HCT116 (cell line): ENCODE results near the gene CACNA2D2.

Source experiments
- CTCF ChIP-seq, 3 experiments: fragments of 200-600 bp in 1 of 3; sonication (generic) in 1 of 3; IDR thresholded peaks in 2 of 3; conservative IDR thresholded peaks in 1 of 3; 2 replicates each; pipeline ENCODE4 v1.5.1; 2012 to 2017; ENCODE audit warnings: low read depth in 2 of 3, low read length in 2 of 3, antibody characterized with exemption in 1 of 3, borderline replicate concordance in 1 of 3, control low read depth in 1 of 3, mild to moderate bottlenecking in 1 of 3, mixed read lengths in 1 of 3, mixed run types in 1 of 3, moderate library complexity in 1 of 3; ENCODE audit not compliant: insufficient read depth in 1 of 3
- REST ChIP-seq: IDR thresholded peaks from 2 replicates; pipeline ENCODE4 v1.6.1; 2012; ENCODE audit warnings: low read depth
- ZBTB33 ChIP-seq: IDR thresholded peaks from 2 replicates; pipeline ENCODE4 v1.6.1; 2011; ENCODE audit warnings: mild to moderate bottlenecking, low read length, moderate library complexity; ENCODE audit not compliant: insufficient replicate concordance; ENCODE audit errors: extremely low read depth

- TF ChIP-seq CTCF (IDR thresholded peaks at IDR 0.05 in 2 of 3, conservative IDR thresholded peaks at IDR 0.05 in 1 of 3; ENCODE audit: borderline replicate concordance in 1 of 3, insufficient read depth in 1 of 3, low read depth in 2 of 3, low read length in 2 of 3) (peak; percentile 64 to 76 (median 74); a peak in 5 of 6 replicates), REST (no peak), ZBTB33 (no peak)
Measured at GRCh38 chr3:50550079-50550736, 46.8 kb upstream of the CACNA2D2 start.
